Left lung (tissue), 10 donors: ENCODE results near the gene BOLA3. TPM values are rescaled to one million over a fixed set of nuclear protein-coding genes. Genes with fewer than 3 reads are reported as not detected.

Experiments
- ATAC-seq: fragments of 200-7000 bp; cut with Tn5 transposase; one replicate; pipeline ENCODE4 v1.9.1; 2020; ENCODE audit warnings: moderate library complexity
- DNase-seq, 4 donors: peaks; one replicate each; pipeline ENCODE4 v3.0.0-alpha.2; 2013 to 2020
- H3K27ac ChIP-seq, 2 donors: fragments of 200-600 bp; sonication (generic) in 1 of 2; one replicate each; pipeline versions ENCODE4 v1.5.0 to v1.8.0; 2020 to 2021
- H3K27me3 ChIP-seq, 2 donors: fragments of 200-600 bp; sonication (generic) in 1 of 2; one replicate each; pipeline versions ENCODE4 v1.5.0 to v1.8.0; 2020 to 2021
- H3K36me3 ChIP-seq, 2 donors: fragments of 200-600 bp; sonication (generic) in 1 of 2; one replicate each; pipeline versions ENCODE4 v1.5.0 to v1.8.0; 2020 to 2021
- H3K4me1 ChIP-seq, 2 donors: fragments of 200-600 bp; one replicate each; pipeline ENCODE4 v1.8.0; 2021
- H3K4me3 ChIP-seq, 2 donors: fragments of 200-600 bp; sonication (generic) in 1 of 2; one replicate each; pipeline versions ENCODE4 v1.5.0 to v1.8.0; 2020 to 2021; ENCODE audit warnings: mild to moderate bottlenecking in 1 of 2
- H3K9me3 ChIP-seq, 2 donors: fragments of 200-600 bp; sonication (generic) in 1 of 2; one replicate each; pipeline versions ENCODE4 v1.5.0 to v1.8.0; 2020 to 2021
- intact Hi-C, 2 donors: fragments of 100-400 bp; cut with DNase I; formaldehyde crosslinking; loops; one replicate each; pipeline versions ENCODE4 v1.11.2 to v1.14.2; 2022
- polyA plus RNA-seq, 6 donors: library from polyadenylated mRNA; unstranded; fragments of 120-200 nt; gene quantifications; one replicate each; pipeline ENCODE4 v1.2.1, GENCODE V29; 2013; ENCODE audit not compliant: insufficient read length in 6 of 6
- total RNA-seq, 2 donors: library from RNA; stranded (reverse); fragmentation: NEBNext Ultra II Directional; extraction: Animal tissue kit (Norgen Biotek cat#: 25700); gene quantifications; one replicate each; pipeline ENCODE4 v1.2.1, GENCODE V29; 2021
- TF ChIP-seq, protein P1 (sequence below), 2 donors: fragments of 200-600 bp; sonication (generic) in 1 of 2; IDR thresholded peaks; one replicate each; pipeline versions ENCODE4 v1.5.0 to v1.8.0; 2021; ENCODE audit warnings: antibody characterized with exemption in 2 of 2
- donor health status: DM: no; HTN: yes; CAD: no.
- donor health status: DM: no; HTN: no; CAD: no.

Gene BOLA3
- total and polyA plus RNA-seq, 8 donors: 16.5 to 39.6 (median 21.9) TPM

DNA sequence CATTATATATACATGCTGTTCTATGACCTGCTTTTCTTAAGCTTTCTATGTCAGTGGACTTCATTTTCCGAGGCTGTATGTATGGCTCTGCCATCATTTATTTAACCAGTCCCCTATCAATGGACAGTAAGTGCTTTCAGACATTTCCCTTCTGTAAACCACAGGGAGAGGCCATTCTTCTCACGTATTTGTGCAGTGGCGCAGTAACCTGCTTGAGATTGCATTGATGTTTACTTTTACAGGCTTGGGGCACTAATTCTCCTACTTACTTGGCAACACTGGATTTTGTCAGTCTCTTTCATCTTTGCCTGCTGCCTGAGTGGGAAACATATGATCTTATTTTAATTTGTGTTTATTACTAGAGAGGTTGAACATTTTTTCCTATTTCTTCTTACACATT, 52.1 kb downstream of the BOLA3 start:
- H3K9me3 ChIP-seq: no peaks in the 10 kb centered on the region
- peak overlapping the region; percentile 23 to 27 for H3K27ac ChIP-seq
- DNase-seq: peak in 1 of 4 donors; percentile 56
- TF ChIP-seq, protein P1, sequence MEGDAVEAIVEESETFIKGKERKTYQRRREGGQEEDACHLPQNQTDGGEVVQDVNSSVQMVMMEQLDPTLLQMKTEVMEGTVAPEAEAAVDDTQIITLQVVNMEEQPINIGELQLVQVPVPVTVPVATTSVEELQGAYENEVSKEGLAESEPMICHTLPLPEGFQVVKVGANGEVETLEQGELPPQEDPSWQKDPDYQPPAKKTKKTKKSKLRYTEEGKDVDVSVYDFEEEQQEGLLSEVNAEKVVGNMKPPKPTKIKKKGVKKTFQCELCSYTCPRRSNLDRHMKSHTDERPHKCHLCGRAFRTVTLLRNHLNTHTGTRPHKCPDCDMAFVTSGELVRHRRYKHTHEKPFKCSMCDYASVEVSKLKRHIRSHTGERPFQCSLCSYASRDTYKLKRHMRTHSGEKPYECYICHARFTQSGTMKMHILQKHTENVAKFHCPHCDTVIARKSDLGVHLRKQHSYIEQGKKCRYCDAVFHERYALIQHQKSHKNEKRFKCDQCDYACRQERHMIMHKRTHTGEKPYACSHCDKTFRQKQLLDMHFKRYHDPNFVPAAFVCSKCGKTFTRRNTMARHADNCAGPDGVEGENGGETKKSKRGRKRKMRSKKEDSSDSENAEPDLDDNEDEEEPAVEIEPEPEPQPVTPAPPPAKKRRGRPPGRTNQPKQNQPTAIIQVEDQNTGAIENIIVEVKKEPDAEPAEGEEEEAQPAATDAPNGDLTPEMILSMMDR (IDR thresholded peaks at IDR 0.05): no peak
- peaks cover 0 to 97% of the 10 kb centered on the region in 2 donors for H3K36me3 ChIP-seq
- H3K4me3 ChIP-seq: no peak overlapping the region
- ATAC-seq: peak; percentile 61
- intact Hi-C loops: no loop called here
- no peaks in the 10 kb centered on the region for H3K27me3 ChIP-seq
- H3K4me1 ChIP-seq: no peaks in the 10 kb centered on the region

DNA sequence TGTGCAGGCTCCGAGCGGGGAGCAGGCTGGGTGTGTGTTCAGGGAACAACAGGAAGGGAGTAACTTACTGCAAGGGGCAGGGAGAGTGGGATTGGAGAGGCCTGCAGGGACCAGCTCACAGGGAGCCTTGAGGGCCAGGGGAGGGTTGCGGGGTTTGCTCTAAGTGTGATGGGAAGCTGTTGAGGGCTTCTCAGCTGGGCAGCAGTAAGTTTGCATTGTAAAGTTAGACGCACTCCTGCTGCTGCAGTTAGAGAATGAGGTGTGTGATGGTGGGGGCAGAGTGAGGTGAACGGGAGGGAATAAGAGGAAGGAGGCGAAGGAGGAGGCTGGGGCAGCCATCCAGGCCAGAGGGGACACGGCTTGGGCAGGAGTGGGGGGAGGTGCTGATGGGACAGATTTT, 53.4 kb downstream of the BOLA3 start:
- intact Hi-C loops: no loop called here
- Histone ChIP-seq H3K36me3 (peaks cover 0 to 97% of the 10 kb centered on the region in 2 donors), H3K27ac (no peak overlapping the region), H3K9me3 (no peaks in the 10 kb centered on the region), H3K4me3 (no peak overlapping the region), H3K27me3 (no peaks in the 10 kb centered on the region), H3K4me1 (no peaks in the 10 kb centered on the region)
- TF ChIP-seq, protein P1 (IDR thresholded peaks at IDR 0.05): no peak
- ATAC-seq: no peak
- no peak for DNase-seq

DNA sequence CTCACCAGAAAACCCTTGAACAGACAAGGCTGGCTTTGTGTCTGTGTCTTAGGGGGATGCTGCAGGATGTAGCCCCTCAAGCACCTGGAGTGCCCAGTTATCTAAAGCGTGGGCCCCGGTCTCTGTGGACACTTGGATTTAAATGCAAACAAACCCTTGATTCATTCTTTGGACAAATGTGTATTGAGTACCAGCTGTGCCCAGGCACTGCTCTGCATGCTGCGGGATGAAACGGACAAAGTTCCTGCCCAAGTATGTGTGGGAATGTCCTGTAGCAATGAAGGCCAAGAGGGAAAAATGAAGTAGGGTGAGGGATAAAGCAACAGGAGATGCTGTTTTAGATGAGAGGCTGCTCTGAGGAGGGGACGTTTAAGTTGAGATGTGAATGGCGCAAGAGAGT, 53.9 kb downstream of the BOLA3 start:
- peaks cover 0 to 97% of the 10 kb centered on the region in 2 donors for H3K36me3 ChIP-seq
- H3K27me3 ChIP-seq: no peaks in the 10 kb centered on the region
- ATAC-seq: no peak
- intact Hi-C loops: no loop called here
- H3K9me3 ChIP-seq: no peaks in the 10 kb centered on the region
- H3K4me3 ChIP-seq: no peak overlapping the region
- TF ChIP-seq, protein P1 (IDR thresholded peaks at IDR 0.05): no peak
- no peak overlapping the region for H3K27ac ChIP-seq
- no peaks in the 10 kb centered on the region for H3K4me1 ChIP-seq
- no peak for DNase-seq

DNA sequence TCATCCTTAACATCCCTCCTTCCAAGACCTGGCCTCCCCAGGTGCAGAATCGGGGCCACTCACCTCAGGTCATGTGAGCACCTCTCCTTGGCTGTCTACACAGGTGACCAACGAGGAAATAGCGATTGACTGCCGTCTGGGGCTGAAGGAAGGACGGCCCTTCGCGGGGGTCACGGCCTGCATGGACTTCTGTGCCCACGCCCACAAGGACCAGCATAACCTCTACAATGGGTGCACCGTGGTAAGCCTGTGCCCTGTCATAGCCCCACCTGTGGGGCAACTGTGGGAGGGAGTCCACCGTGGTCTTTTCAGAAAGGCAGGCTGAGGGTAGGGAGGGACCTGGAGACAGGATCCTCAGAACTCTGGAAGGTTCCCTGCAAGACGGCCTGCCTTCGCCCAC, 54.3 kb downstream of the BOLA3 start:
- DNase-seq (no peak), ATAC-seq (no peak)
- Histone ChIP-seq H3K36me3 (peaks cover 0 to 97% of the 10 kb centered on the region in 2 donors), H3K9me3 (no peaks in the 10 kb centered on the region), H3K27me3 (no peaks in the 10 kb centered on the region), H3K4me3 (no peak overlapping the region), H3K27ac (no peak overlapping the region), H3K4me1 (no peaks in the 10 kb centered on the region)
- TF ChIP-seq, protein P1 (IDR thresholded peaks at IDR 0.05): no peak
- intact Hi-C loops: no loop called here

DNA sequence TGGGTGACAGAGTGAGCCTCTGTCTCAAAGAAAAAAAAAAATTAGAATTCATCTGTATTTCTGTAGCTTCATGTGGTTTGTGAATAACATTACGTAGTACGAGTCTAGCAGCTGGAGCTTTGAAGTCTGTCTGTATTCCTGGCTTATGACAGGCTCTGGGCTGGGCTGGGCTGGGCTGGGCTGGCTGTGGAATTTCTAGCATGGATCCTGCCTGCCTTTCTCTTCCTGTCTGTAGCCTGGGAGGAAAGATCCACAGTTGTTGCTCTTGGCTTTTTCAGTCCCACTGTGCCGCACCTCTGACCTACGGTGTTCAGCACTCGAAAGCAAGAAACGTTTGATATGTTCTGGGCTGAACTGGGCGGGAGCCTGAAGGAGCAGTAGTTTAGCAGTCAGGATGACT, 55.4 kb downstream of the BOLA3 start:
- Histone ChIP-seq H3K4me3 (no peak overlapping the region), H3K27ac (no peak overlapping the region), H3K36me3 (peaks cover 0 to 97% of the 10 kb centered on the region in 2 donors), H3K4me1 (no peaks in the 10 kb centered on the region), H3K27me3 (no peaks in the 10 kb centered on the region), H3K9me3 (no peaks in the 10 kb centered on the region)
- DNase-seq (no peak), ATAC-seq (no peak)
- intact Hi-C loops: no loop called here
- TF ChIP-seq, protein P1 (IDR thresholded peaks at IDR 0.05): no peak
